Mesenchymal stem cell (in vitro differentiated cells and primary cell): ENCODE measurements around the gene KCTD17.

Source experiments
- DNase-seq: peaks from one replicate; pipeline ENCODE4 v3.0.0-alpha.2; 2013
- H2AFZ ChIP-seq: one replicate; pipeline ENCODE4 v1.6.1; 2013; ENCODE audit warnings: low read depth, mild to moderate bottlenecking, control low read depth, inconsistent platforms, low read length, moderate library complexity
- H2AK5ac ChIP-seq: 2 replicates; pipeline ENCODE4 v1.6.1; 2013; ENCODE audit warnings: low read length, moderate library complexity, mild to moderate bottlenecking, inconsistent platforms; ENCODE audit not compliant: severe bottlenecking
- H2BK120ac ChIP-seq: one replicate; pipeline ENCODE4 v1.6.1; 2013; ENCODE audit warnings: low read depth, mild to moderate bottlenecking, inconsistent platforms, low read length, moderate library complexity
- H2BK12ac ChIP-seq, 2 experiments: one replicate each; pipeline ENCODE4 v1.6.1; 2013; ENCODE audit warnings: inconsistent platforms in 2 of 2, low read length in 2 of 2, mild to moderate bottlenecking in 2 of 2, moderate library complexity in 2 of 2, control low read depth in 1 of 2
- H2BK15ac ChIP-seq: one replicate; pipeline ENCODE4 v1.6.1; 2013; ENCODE audit warnings: mild to moderate bottlenecking, low read depth, inconsistent platforms; ENCODE audit not compliant: poor library complexity, severe bottlenecking
- H2BK5ac ChIP-seq: 2 replicates; pipeline ENCODE4 v1.6.1; 2013; ENCODE audit warnings: low read depth, mild to moderate bottlenecking, low read length, control low read depth, inconsistent platforms; ENCODE audit not compliant: poor library complexity, severe bottlenecking
- H3K14ac ChIP-seq, 2 experiments: one replicate each; pipeline ENCODE4 v1.6.1; 2013; ENCODE audit warnings: inconsistent platforms in 2 of 2, low read length in 2 of 2, control low read depth in 1 of 2, mild to moderate bottlenecking in 1 of 2, moderate library complexity in 1 of 2
- H3K18ac ChIP-seq, 2 experiments: one replicate each; pipeline ENCODE4 v1.6.1; 2013; ENCODE audit warnings: inconsistent platforms in 2 of 2, low read length in 2 of 2, control low read depth in 1 of 2, low read depth in 1 of 2, mild to moderate bottlenecking in 1 of 2
- H3K23ac ChIP-seq, 2 experiments: one replicate each; pipeline ENCODE4 v1.6.1; 2013; ENCODE audit warnings: inconsistent platforms in 2 of 2, low read length in 2 of 2, mild to moderate bottlenecking in 2 of 2, moderate library complexity in 2 of 2, control low read depth in 1 of 2
- H3K27ac ChIP-seq: 2 replicates; pipeline ENCODE4 v1.5.1; 2013; ENCODE audit warnings: mild to moderate bottlenecking, moderate library complexity, low read length, control low read depth, inconsistent platforms; ENCODE audit not compliant: poor library complexity, severe bottlenecking
- H3K27me3 ChIP-seq, 2 experiments: 2 replicates each; pipeline versions ENCODE4 v1.6.1 to v1.7.0; 2013; ENCODE audit warnings: low read length in 2 of 2, mild to moderate bottlenecking in 2 of 2, moderate library complexity in 2 of 2, control low read depth in 1 of 2, inconsistent platforms in 1 of 2; ENCODE audit not compliant: control insufficient read depth in 1 of 2, insufficient read depth in 1 of 2
- H3K36me3 ChIP-seq, 2 experiments: 2 replicates each; pipeline versions ENCODE4 v1.6.1 to v1.7.0; 2013; ENCODE audit warnings: low read length in 2 of 2, control low read depth in 1 of 2, inconsistent platforms in 1 of 2, low read depth in 1 of 2, mild to moderate bottlenecking in 1 of 2; ENCODE audit not compliant: insufficient read depth in 2 of 2, control insufficient read depth in 1 of 2
- H3K4ac ChIP-seq, 2 experiments: one replicate each; pipeline ENCODE4 v1.6.1; 2013; ENCODE audit warnings: inconsistent platforms in 2 of 2, low read length in 2 of 2, mild to moderate bottlenecking in 2 of 2, moderate library complexity in 2 of 2, control low read depth in 1 of 2, low read depth in 1 of 2
- H3K4me1 ChIP-seq: 2 replicates; pipeline ENCODE4 v1.6.1; 2013; ENCODE audit warnings: low read depth, low read length, control low read depth; ENCODE audit not compliant: control insufficient read depth, insufficient read depth
- H3K4me2 ChIP-seq: 2 replicates; pipeline ENCODE4 v1.6.1; 2013; ENCODE audit warnings: low read length, mild to moderate bottlenecking, inconsistent platforms; ENCODE audit not compliant: poor library complexity, severe bottlenecking
- H3K4me3 ChIP-seq, 2 experiments: 2 replicates each; pipeline versions ENCODE4 v1.5.1 to v1.7.0; 2013; ENCODE audit warnings: low read length in 2 of 2, mild to moderate bottlenecking in 2 of 2, control low read depth in 1 of 2, low read depth in 1 of 2; ENCODE audit not compliant: insufficient read depth in 1 of 2
- H3K79me1 ChIP-seq: replicated peaks from 2 replicates; pipeline ENCODE4 v1.6.1; 2013; ENCODE audit warnings: mild to moderate bottlenecking, control low read depth, low read length, inconsistent platforms; ENCODE audit not compliant: poor library complexity, severe bottlenecking
- H3K9ac ChIP-seq: 2 replicates; pipeline ENCODE4 v1.7.0; 2013; ENCODE audit warnings: mild to moderate bottlenecking, low read length, moderate library complexity
- H3K9me3 ChIP-seq: 2 replicates; pipeline ENCODE4 v1.7.0; 2013; ENCODE audit warnings: mild to moderate bottlenecking, low read length; ENCODE audit not compliant: control insufficient read depth
- H4K8ac ChIP-seq: one replicate; pipeline ENCODE4 v1.6.1; 2013; ENCODE audit warnings: inconsistent platforms, mild to moderate bottlenecking, low read length, moderate library complexity
- H4K91ac ChIP-seq: one replicate; pipeline ENCODE4 v1.6.1; 2013; ENCODE audit warnings: mild to moderate bottlenecking, low read length, inconsistent platforms
- WGBS: methylation state at CpG from one replicate; pipeline ENCODE4 v1.1.7; 2013; ENCODE audit warnings: mixed read lengths; 5-methylcytosine and 5-hydroxymethylcytosine counted together

Gene KCTD17

GRCh38 chr22:37079158-37079557 lies 27.6 kb downstream of the KCTD17 start:
- Histone ChIP-seq H3K4me2 (no peak overlapping the region), H2BK15ac (no peak overlapping the region), H3K36me3 (no peaks in the 10 kb centered on the region), H3K9ac (no peak overlapping the region), H3K4me1 (peaks cover 1% of the 10 kb centered on the region), H3K4ac (no peak overlapping the region), H3K23ac (no peak overlapping the region), H2AK5ac (no peak overlapping the region), H4K8ac (no peak overlapping the region), H3K27me3 (peaks cover 46 to 49% of the 10 kb centered on the region in 2 experiments), H3K79me1 (no peaks in the 10 kb centered on the region), H2BK5ac (no peak overlapping the region), H3K14ac (no peak overlapping the region), H4K91ac (no peak overlapping the region), H2BK120ac (no peak overlapping the region), H2AFZ (no peak overlapping the region), H3K4me3 (no peak overlapping the region), H3K9me3 (no peaks in the 10 kb centered on the region), H3K27ac (no peak overlapping the region), H2BK12ac (no peak overlapping the region), H3K18ac (no peak overlapping the region)
- WGBS = 65% methylated on average over 5 of the region's 5 CpGs
- DNase-seq = no peak

DNA sequence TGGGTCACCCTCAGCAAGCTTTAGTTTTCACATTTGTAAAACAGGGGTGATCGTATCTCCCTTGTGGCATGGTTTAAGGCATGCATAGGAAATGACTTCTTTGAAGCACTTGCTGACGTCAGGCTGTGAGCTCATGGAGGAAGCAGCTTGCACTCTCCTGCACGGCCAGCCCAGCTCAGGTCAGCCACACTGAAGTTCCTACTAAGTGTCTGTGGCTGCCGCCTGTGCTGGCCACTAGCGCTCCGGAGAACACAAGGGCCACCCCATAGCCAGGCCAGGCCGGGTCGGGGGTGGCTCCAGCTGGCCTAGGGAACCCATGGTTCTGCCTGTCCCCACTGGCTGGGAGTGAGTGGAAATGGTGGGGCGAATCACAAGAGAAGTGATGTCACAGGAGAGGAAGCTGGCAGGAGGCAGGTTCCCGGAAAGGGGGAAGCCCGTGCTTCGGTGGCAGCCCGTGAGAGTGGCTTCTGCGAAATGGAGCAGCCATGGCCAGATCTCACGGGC lies 28.2 kb downstream of the KCTD17 start:
- H3K9ac ChIP-seq = no peak overlapping the region
- H3K4me3 ChIP-seq = no peak overlapping the region
- peaks cover 2% of the 10 kb centered on the region for H3K4me1 ChIP-seq
- 50% methylated on average over 13 of the region's 15 CpGs for WGBS
- H3K4me2 ChIP-seq = no peak overlapping the region
- H2BK5ac ChIP-seq = no peak overlapping the region
- peak overlapping the region in 1 of 2 experiments; percentile 55 for H3K18ac ChIP-seq
- H2BK12ac ChIP-seq = no peak overlapping the region
- no peak overlapping the region for H2BK120ac ChIP-seq
- peak; percentile 61 for DNase-seq
- H3K9me3 ChIP-seq = no peaks in the 10 kb centered on the region
- H3K36me3 ChIP-seq = no peaks in the 10 kb centered on the region
- H2AFZ ChIP-seq = no peak overlapping the region
- peaks cover 44 to 47% of the 10 kb centered on the region in 2 experiments for H3K27me3 ChIP-seq
- H2AK5ac ChIP-seq = no peak overlapping the region
- peak overlapping the region in 1 of 2 experiments; percentile 26 for H3K14ac ChIP-seq
- H3K23ac ChIP-seq = no peak overlapping the region
- no peak overlapping the region for H3K27ac ChIP-seq
- no peak overlapping the region for H4K91ac ChIP-seq
- no peak overlapping the region for H3K4ac ChIP-seq
- no peak overlapping the region for H4K8ac ChIP-seq
- no peaks in the 10 kb centered on the region for H3K79me1 ChIP-seq
- H2BK15ac ChIP-seq = no peak overlapping the region

DNA sequence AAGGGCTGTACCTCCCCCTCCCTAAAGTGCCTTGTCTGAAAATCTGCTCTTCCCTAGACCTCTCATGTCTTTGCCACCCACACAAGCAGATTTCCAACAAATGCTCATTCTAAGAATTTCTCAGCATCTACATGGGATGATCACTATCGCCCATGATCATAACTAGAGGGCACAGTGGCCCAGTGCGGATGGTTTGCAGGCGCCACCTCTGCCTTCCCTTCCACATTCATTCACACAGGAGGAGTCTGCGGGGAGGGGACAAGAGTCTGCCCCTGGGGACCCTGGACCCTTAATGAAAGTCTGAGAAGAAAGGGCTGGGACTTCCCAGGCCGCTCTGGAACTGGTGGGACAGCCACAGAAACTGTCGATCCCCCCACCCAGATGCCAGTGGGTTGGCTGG lies 28.9 kb downstream of the KCTD17 start:
- no peak overlapping the region for H2BK15ac ChIP-seq
- no peak overlapping the region for H3K9ac ChIP-seq
- H2AK5ac ChIP-seq = no peak overlapping the region
- no peak overlapping the region for H3K4me2 ChIP-seq
- H4K8ac ChIP-seq = no peak overlapping the region
- 88% methylated on average over 6 of the region's 6 CpGs for WGBS
- no peak overlapping the region for H3K18ac ChIP-seq
- H3K79me1 ChIP-seq = no peaks in the 10 kb centered on the region
- peaks cover 2% of the 10 kb centered on the region for H3K4me1 ChIP-seq
- H2BK12ac ChIP-seq = no peak overlapping the region
- H3K14ac ChIP-seq = peak overlapping the region in 1 of 2 experiments; percentile 58
- H2AFZ ChIP-seq = no peak overlapping the region
- H3K27me3 ChIP-seq = peaks cover 45 to 47% of the 10 kb centered on the region in 2 experiments
- H4K91ac ChIP-seq = no peak overlapping the region
- no peak overlapping the region for H2BK5ac ChIP-seq
- H3K4me3 ChIP-seq = no peak overlapping the region
- H3K9me3 ChIP-seq = no peaks in the 10 kb centered on the region
- H2BK120ac ChIP-seq = no peak overlapping the region
- H3K36me3 ChIP-seq = no peaks in the 10 kb centered on the region
- H3K27ac ChIP-seq = no peak overlapping the region
- no peak overlapping the region for H3K4ac ChIP-seq
- H3K23ac ChIP-seq = no peak overlapping the region
- DNase-seq = no peak

DNA sequence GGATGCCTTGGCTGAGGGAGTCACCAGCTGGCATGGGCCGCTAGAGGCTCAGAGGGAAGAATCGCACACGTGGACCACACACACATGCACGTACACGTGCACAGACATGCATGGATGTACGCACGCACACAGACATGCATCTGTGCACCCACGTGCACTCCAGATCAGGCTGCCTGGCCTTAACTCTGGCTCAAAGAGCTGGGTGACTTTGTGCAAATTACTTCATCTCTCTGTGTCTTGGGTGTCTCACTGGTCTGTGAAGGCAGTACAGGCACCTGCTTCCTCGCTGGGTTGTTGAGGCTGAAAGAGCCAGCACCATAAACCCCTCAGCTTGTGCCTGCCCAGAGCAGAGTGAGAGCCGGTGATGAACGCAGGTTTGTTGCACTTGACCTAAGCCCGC lies 29.3 kb downstream of the KCTD17 start:
- Histone ChIP-seq H2BK12ac (no peak overlapping the region), H4K8ac (no peak overlapping the region), H2BK5ac (no peak overlapping the region), H3K4me3 (no peak overlapping the region), H3K9ac (no peak overlapping the region), H3K4me2 (no peak overlapping the region), H3K4me1 (peaks cover 2% of the 10 kb centered on the region), H3K23ac (no peak overlapping the region), H3K27ac (no peak overlapping the region), H3K9me3 (no peaks in the 10 kb centered on the region), H2AK5ac (no peak overlapping the region), H3K36me3 (no peaks in the 10 kb centered on the region), H3K14ac (peak overlapping the region in 1 of 2 experiments; percentile 58), H4K91ac (no peak overlapping the region), H3K18ac (no peak overlapping the region), H3K4ac (no peak overlapping the region), H2AFZ (no peak overlapping the region), H3K27me3 (peaks cover 45 to 46% of the 10 kb centered on the region in 2 experiments), H2BK120ac (no peak overlapping the region), H2BK15ac (no peak overlapping the region), H3K79me1 (no peaks in the 10 kb centered on the region)
- WGBS = 90% methylated on average over 12 of the region's 12 CpGs
- DNase-seq = no peak
